Uterus (tissue), 2 donors: ENCODE results near the gene HOXA13.

Experiments
- CTCF ChIP-seq, 4 experiments: fragments of 200-600 bp in 2 of 4; fragments of 450-650 bp in 2 of 4; sonication (generic) in 2 of 4; IDR thresholded peaks; one replicate each; pipeline ENCODE4 v1.5.1; 2016 to 2019; ENCODE audit warnings: antibody characterized with exemption in 4 of 4, mild to moderate bottlenecking in 2 of 4, moderate library complexity in 1 of 4
- POLR2A ChIP-seq, 2 donors: fragments of 450-650 bp; IDR thresholded peaks; one replicate each; pipeline ENCODE4 v1.6.1; 2016; ENCODE audit warnings: antibody characterized with exemption in 2 of 2, mild to moderate bottlenecking in 1 of 2, moderate library complexity in 1 of 2

- TF ChIP-seq CTCF (IDR thresholded peaks at IDR 0.05) (no peak), POLR2A (IDR thresholded peaks at IDR 0.05) (no peak)
Observed at GRCh38 chr7:27238979-27239386, 39.1 kb upstream of the HOXA13 start.
